Esophagus muscularis mucosa (tissue), 4 donors: ENCODE measurements around the gene SKI. TPM values are rescaled to one million over a fixed set of nuclear protein-coding genes. Genes with fewer than 3 reads are reported as not detected.

Experiments used
- DNase-seq: peaks from one replicate; pipeline ENCODE4 v3.0.0-alpha.2; 2017; ENCODE audit errors: extremely low spot score
- H3K27ac ChIP-seq, 4 donors: fragments of 200-600 bp; sonication (generic); replicated peaks in 1 of 4; 1 replicate in 3 of 4; 2 replicates in 1 of 4; pipeline ENCODE4 v1.5.1; 2016 to 2019; ENCODE audit warnings: mild to moderate bottlenecking in 1 of 4
- H3K27me3 ChIP-seq, 4 donors: fragments of 200-600 bp; sonication (generic); one replicate each; pipeline versions ENCODE4 v1.5.1 to v1.6.0; 2016 to 2019
- H3K36me3 ChIP-seq, 4 donors: fragments of 200-600 bp; sonication (generic); one replicate each; pipeline ENCODE4 v1.5.1; 2016 to 2019
- H3K4me1 ChIP-seq, 4 donors: fragments of 200-600 bp; sonication (generic); one replicate each; pipeline ENCODE4 v1.5.1; 2016 to 2019
- H3K4me3 ChIP-seq, 4 donors: fragments of 200-600 bp; sonication (generic); 1 replicate in 2 of 4; 2 replicates in 2 of 4; pipeline ENCODE4 v1.5.1; 2016 to 2019; ENCODE audit warnings: mild to moderate bottlenecking in 4 of 4, moderate library complexity in 1 of 4
- H3K9me3 ChIP-seq, 4 donors: fragments of 200-600 bp; sonication (generic); 1 replicate in 3 of 4; 2 replicates in 1 of 4; pipeline ENCODE4 v1.5.1; 2016 to 2019
- EP300 ChIP-seq: sonication (generic); formaldehyde crosslinking; IDR thresholded peaks from one replicate; pipeline ENCODE4 v1.6.1; 2017; ENCODE audit warnings: antibody characterized with exemption
- POLR2A ChIP-seq: fragments of 450-650 bp; IDR thresholded peaks from one replicate; pipeline ENCODE4 v1.6.1; 2017; ENCODE audit warnings: antibody characterized with exemption, moderate library complexity, mild to moderate bottlenecking, low read depth
- POLR2AphosphoS5 ChIP-seq, 2 donors: sonication (generic); formaldehyde crosslinking; IDR thresholded peaks; one replicate each; pipeline ENCODE4 v1.6.1; 2017; ENCODE audit warnings: antibody characterized with exemption in 2 of 2
- WGBS: methylation state at CpG from one replicate; pipeline ENCODE4 v1.1.5; 2018; 5-methylcytosine and 5-hydroxymethylcytosine counted together
- intact Hi-C: fragments of 100-400 bp; cut with DNase I; formaldehyde crosslinking; loops from one replicate; pipeline ENCODE4 v1.15.1; 2023
- total RNA-seq, 4 donors: library from RNA; depleted of rRNA; stranded (reverse); fragments of >200 nt; gene quantifications; one replicate each; pipeline versions ENCODE4 v1.1.0 to v1.2.1, GENCODE V29; 2016
- TF ChIP-seq, protein P1 (sequence below), 3 experiments: fragments of 200-600 bp in 2 of 3; fragments of 450-650 bp in 1 of 3; sonication (generic) in 2 of 3; IDR thresholded peaks; one replicate each; pipeline ENCODE4 v1.5.1; 2017 to 2019; ENCODE audit warnings: antibody characterized with exemption in 3 of 3, mild to moderate bottlenecking in 2 of 3, moderate library complexity in 1 of 3

The SKI gene
- total RNA-seq, 4 donors from 2014 or later = 70.1 to 190 (median 124) TPM

DNA sequence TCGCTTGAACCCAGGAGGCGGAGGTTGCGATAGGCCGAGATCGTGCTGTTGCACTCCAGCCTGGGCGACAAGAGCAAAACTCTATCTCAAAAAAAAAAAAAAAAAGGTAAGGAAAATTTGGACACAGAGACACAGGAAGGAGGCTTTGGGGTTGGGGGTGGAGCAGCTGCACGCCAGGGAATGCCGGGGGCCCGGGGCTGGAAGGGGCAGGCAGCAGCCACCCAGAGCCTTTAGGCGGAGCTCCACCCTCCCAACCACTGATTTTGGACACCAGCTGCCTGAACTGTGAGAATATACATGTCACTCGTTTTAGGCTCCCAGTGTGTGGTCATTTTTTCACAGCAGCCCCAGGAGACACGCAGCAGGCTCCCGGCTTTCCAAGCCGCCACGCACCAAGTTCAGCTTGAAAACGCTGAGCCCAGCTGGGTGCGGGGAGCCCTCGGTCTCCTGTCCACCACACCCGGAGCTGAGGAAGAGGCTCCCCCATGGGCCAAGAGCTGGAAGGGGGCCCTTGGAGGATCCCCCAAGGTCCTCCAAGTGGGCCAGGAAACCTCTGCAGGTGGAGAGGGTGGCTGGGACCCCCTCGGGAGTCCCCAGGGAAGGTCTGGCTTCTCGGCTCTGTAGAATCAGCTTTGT is 27.7 kb upstream of the SKI start:
- DNase-seq = no peak
- peaks cover 43 to 63% (median 58%) of the 10 kb centered on the region in 4 donors for H3K4me1 ChIP-seq
- H3K27ac ChIP-seq = peak overlapping the region in 3 of 4 donors; percentile 88 to 98 (median 90)
- no peaks in the 10 kb centered on the region for H3K9me3 ChIP-seq
- WGBS = 69% methylated on average over 14 of the region's 21 CpGs
- no peaks in the 10 kb centered on the region for H3K36me3 ChIP-seq
- peak overlapping the region in 1 of 4 donors; percentile 53 for H3K4me3 ChIP-seq
- H3K27me3 ChIP-seq = no peaks in the 10 kb centered on the region
- intact Hi-C loops = no loop called here
- TF ChIP-seq, protein P1, sequence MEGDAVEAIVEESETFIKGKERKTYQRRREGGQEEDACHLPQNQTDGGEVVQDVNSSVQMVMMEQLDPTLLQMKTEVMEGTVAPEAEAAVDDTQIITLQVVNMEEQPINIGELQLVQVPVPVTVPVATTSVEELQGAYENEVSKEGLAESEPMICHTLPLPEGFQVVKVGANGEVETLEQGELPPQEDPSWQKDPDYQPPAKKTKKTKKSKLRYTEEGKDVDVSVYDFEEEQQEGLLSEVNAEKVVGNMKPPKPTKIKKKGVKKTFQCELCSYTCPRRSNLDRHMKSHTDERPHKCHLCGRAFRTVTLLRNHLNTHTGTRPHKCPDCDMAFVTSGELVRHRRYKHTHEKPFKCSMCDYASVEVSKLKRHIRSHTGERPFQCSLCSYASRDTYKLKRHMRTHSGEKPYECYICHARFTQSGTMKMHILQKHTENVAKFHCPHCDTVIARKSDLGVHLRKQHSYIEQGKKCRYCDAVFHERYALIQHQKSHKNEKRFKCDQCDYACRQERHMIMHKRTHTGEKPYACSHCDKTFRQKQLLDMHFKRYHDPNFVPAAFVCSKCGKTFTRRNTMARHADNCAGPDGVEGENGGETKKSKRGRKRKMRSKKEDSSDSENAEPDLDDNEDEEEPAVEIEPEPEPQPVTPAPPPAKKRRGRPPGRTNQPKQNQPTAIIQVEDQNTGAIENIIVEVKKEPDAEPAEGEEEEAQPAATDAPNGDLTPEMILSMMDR (IDR thresholded peaks at IDR 0.05) = no peak
- TF ChIP-seq POLR2A (no peak), POLR2AphosphoS5 (IDR thresholded peaks at IDR 0.05) (no peak), EP300 (no peak)

DNA sequence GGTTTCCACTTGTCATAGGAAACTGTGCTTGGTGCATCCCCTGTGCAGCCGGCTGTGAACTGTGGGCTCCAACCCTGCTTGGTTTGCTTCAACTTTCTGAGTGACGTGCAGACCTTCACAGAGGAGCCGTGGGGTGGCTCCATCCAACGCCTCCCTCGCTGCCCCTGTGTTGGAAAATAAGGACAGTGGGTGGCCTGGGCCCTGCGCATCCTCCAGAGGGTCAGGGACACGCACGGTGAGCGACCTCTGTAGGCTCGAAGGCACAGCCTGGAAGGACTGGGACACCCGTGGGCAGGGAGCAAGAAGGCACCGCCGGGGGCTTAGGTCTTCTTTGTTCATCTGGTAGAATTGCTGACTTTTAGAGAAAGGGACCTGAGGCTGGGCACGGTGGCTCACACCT is 27.1 kb upstream of the SKI start:
- no peaks in the 10 kb centered on the region for H3K36me3 ChIP-seq
- H3K4me1 ChIP-seq = peaks cover 43 to 63% (median 58%) of the 10 kb centered on the region in 4 donors
- intact Hi-C loops = no loop called here
- 89% methylated on average over 8 of the region's 14 CpGs for WGBS
- DNase-seq = no peak
- no peak overlapping the region for H3K27ac ChIP-seq
- no peak overlapping the region for H3K4me3 ChIP-seq
- H3K27me3 ChIP-seq = no peaks in the 10 kb centered on the region
- no peaks in the 10 kb centered on the region for H3K9me3 ChIP-seq
- TF ChIP-seq EP300 (no peak), POLR2A (no peak), POLR2AphosphoS5 (IDR thresholded peaks at IDR 0.05) (no peak)
- TF ChIP-seq, protein P1 (IDR thresholded peaks at IDR 0.05) = no peak

DNA sequence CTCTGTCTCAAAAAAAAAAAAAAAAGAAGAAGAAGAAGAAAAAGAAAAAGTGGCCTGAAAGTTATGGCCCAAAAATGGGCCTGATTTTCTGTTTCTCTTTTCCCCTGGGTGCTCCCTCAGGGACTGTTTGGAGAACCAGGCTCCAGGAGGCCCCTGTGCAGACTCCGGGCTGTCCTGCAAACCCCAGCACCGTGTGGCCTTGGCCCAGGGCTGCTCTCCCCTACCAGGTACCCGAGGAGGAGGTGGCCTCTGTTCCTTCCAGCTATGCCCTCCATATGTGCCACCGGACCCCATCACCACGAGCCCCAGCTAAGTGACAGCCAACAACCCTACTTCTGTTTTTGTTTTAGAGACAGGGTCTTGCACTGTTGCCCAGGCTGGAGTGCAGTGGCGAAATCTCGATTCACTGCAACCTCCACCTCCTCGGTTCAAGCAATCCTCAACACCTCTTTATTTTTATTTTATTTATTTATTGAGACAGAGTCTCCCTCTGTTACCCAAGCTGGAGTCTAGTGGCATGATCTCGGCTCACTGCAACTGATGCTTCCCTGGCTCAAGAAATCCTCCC is 26.0 kb upstream of the SKI start:
- H3K9me3 ChIP-seq = no peaks in the 10 kb centered on the region
- H3K27me3 ChIP-seq = no peaks in the 10 kb centered on the region
- H3K4me3 ChIP-seq = no peak overlapping the region
- DNase-seq = no peak
- TF ChIP-seq, protein P1 (IDR thresholded peaks at IDR 0.05) = no peak
- TF ChIP-seq POLR2AphosphoS5 (IDR thresholded peaks at IDR 0.05) (no peak), POLR2A (no peak), EP300 (no peak)
- WGBS = 88% methylated on average over 8 of the region's 9 CpGs
- intact Hi-C loops = no loop called here
- no peak overlapping the region for H3K27ac ChIP-seq
- no peaks in the 10 kb centered on the region for H3K36me3 ChIP-seq
- H3K4me1 ChIP-seq = peaks cover 49 to 71% (median 67%) of the 10 kb centered on the region in 4 donors

DNA sequence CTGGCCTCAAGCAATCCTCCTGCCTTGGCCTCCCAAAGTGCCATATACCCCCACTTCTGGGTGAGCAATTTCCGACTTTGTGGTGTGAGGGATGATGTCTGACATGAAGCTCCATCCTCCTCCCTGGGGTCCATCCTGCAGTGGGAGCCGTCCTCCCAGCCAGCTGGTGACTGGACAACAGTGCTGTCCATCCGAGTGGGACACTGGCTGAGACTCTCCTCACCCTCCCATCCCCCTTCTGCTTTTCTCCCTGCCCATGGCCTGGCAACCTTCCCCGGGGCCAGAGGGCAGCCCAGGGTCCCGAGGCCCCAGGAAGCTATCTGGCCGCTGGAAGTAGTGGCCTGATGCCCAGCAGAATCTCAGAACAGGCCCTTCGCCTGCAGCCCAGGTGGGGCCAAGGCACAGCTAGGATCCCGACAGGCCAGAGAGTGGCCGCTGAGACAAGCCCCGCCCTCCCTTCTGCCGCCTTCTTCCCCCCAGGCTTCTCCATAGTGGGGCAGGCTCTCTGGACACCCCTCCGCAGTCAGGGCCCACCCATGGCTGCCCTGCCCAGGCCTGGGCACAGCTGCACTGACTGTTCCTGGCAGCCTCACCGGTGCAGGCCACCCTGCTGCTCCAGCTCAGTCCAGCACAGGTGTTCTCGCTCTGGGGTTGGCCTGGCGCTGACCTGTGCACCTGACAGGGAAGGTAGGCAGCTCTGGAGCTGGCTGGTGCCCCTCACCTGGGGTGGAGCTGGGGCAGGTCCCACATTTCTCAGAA is 25.1 kb upstream of the SKI start:
- Histone ChIP-seq H3K9me3 (no peaks in the 10 kb centered on the region), H3K27ac (peak overlapping the region; percentile 85 to 93 (median 89)), H3K36me3 (no peaks in the 10 kb centered on the region), H3K4me1 (peaks cover 57 to 80% (median 77%) of the 10 kb centered on the region in 4 donors), H3K4me3 (no peak overlapping the region), H3K27me3 (no peaks in the 10 kb centered on the region)
- WGBS = 90% methylated on average over 9 of the region's 15 CpGs
- no peak for DNase-seq
- TF ChIP-seq EP300 (no peak), POLR2A (no peak), POLR2AphosphoS5 (IDR thresholded peaks at IDR 0.05) (no peak)
- TF ChIP-seq, protein P1 (IDR thresholded peaks at IDR 0.05) = no peak
- intact Hi-C loops = no loop called here
